H1 (cell line): ENCODE measurements around the gene SLC35D2.

ENCODE experiments used
- RFX5 ChIP-seq: IDR thresholded peaks from 2 replicates; pipeline ENCODE4 v1.6.1; 2011; ENCODE audit warnings: low read depth, low read length, improper control_type of control experiment, borderline replicate concordance
- TF ChIP-seq, protein P1 (sequence below), 3 experiments: IDR thresholded peaks; 1 replicate in 2 of 3; 2 replicates in 1 of 3; pipeline versions ENCODE4 v1.5.1 to v1.6.1; 2011; ENCODE audit warnings: low read length in 3 of 3, mild to moderate bottlenecking in 3 of 3, inconsistent platforms in 2 of 3, low read depth in 1 of 3, moderate library complexity in 1 of 3; ENCODE audit not compliant: insufficient read depth in 1 of 3; ENCODE audit errors: control extremely low read depth in 1 of 3

DNA sequence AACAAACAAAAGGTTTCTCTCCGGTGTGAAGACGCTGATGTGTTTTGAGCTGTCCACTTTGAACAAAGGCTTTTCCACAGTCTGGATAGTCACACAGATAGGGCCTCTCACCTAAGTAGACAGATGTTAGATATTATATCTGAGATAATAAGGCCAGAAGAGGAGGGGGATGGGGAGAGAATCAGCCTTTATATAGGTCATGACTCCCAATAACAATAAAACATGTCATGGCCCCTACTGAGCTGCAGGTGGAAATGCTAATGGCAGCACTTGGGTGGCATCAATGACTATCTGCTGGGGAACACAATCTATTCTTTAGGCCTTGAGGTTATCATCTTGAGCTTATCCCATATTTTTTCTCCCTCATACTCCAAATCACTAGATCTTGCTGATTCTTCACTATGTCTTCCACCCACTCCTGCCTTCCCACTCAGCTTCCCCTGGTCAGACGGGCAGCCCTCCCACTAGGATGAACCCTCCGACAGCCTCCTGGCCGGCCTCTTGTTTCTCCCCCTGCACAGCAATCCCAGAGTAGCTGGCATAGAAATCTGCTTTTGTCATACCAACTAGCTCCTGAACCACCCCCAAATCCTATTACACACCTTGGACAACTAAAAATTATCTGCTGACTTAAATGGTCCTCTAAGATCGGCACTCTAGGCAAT lies 11.5 kb upstream of the SLC35D2 start:
- TF ChIP-seq RFX5 = no peak
- TF ChIP-seq, protein P1, sequence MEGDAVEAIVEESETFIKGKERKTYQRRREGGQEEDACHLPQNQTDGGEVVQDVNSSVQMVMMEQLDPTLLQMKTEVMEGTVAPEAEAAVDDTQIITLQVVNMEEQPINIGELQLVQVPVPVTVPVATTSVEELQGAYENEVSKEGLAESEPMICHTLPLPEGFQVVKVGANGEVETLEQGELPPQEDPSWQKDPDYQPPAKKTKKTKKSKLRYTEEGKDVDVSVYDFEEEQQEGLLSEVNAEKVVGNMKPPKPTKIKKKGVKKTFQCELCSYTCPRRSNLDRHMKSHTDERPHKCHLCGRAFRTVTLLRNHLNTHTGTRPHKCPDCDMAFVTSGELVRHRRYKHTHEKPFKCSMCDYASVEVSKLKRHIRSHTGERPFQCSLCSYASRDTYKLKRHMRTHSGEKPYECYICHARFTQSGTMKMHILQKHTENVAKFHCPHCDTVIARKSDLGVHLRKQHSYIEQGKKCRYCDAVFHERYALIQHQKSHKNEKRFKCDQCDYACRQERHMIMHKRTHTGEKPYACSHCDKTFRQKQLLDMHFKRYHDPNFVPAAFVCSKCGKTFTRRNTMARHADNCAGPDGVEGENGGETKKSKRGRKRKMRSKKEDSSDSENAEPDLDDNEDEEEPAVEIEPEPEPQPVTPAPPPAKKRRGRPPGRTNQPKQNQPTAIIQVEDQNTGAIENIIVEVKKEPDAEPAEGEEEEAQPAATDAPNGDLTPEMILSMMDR (IDR thresholded peaks at IDR 0.05; ENCODE audit: control extremely low read depth in 1 of 3, insufficient read depth in 1 of 3, low read depth in 1 of 3, low read length in 3 of 3) = no peak
